ENCODE measurements around the gene SMAD6. TPM values are rescaled to one million over a fixed set of nuclear protein-coding genes. Genes with fewer than 3 reads are reported as not detected.

The SMAD6 gene
- total RNA-seq, 1 donor from 2014 or later: 0.43 TPM

GRCh38 chr15:66700412-66700801, 1.6 kb upstream of the SMAD6 start:
- Mint-ChIP-seq H3K4me3 (ENCODE audit: low read depth) (peak overlapping the region; percentile 81), H3K27me3 (ENCODE audit: low read depth) (peaks cover 16% of the 10 kb centered on the region), H3K27ac (peak overlapping the region; percentile 59), H3K9me3 (no peaks in the 10 kb centered on the region), H3K36me3 (ENCODE audit: low read depth) (no peaks in the 10 kb centered on the region), H3K4me1 (ENCODE audit: low read depth) (peaks cover 10% of the 10 kb centered on the region)
- no peak for DNase-seq (ENCODE audit: low spot score)
- intact Hi-C loops (cut with micrococcal nuclease): loop anchor here (5.0 kb wide), 2 partner anchors 63 to 1142 kb away; partner anchors contain the start of gene RNU6-1

GRCh38 chr15:66700802-66701421, 1.1 kb upstream of the SMAD6 start:
- DNase-seq (ENCODE audit: low spot score): peak; percentile 81
- peak overlapping the region; percentile 59 for H3K27ac Mint-ChIP-seq
- H3K27me3 Mint-ChIP-seq (ENCODE audit: low read depth): peaks cover 21% of the 10 kb centered on the region
- peaks cover 10% of the 10 kb centered on the region for H3K4me1 Mint-ChIP-seq (ENCODE audit: low read depth)
- H3K4me3 Mint-ChIP-seq (ENCODE audit: low read depth): peak overlapping the region; percentile 87
- H3K9me3 Mint-ChIP-seq: no peaks in the 10 kb centered on the region
- intact Hi-C loops (cut with micrococcal nuclease): loop anchor here (5.0 kb wide), 2 partner anchors 64 to 1141 kb away; partner anchors contain the start of gene RNU6-1
- H3K36me3 Mint-ChIP-seq (ENCODE audit: low read depth): no peaks in the 10 kb centered on the region

- no peak for DNase-seq (ENCODE audit: low spot score)
- intact Hi-C loops (cut with micrococcal nuclease): loop anchor here (5.0 kb wide), 2 partner anchors 64 to 1141 kb away; partner anchors contain the start of gene RNU6-1
- Mint-ChIP-seq H3K4me1 (ENCODE audit: low read depth) (peaks cover 10% of the 10 kb centered on the region), H3K4me3 (ENCODE audit: low read depth) (peak overlapping the region; percentile 87), H3K27ac (peak overlapping the region; percentile 72), H3K36me3 (ENCODE audit: low read depth) (no peaks in the 10 kb centered on the region), H3K27me3 (ENCODE audit: low read depth) (peaks cover 22% of the 10 kb centered on the region), H3K9me3 (no peaks in the 10 kb centered on the region)
Observed at GRCh38 chr15:66701422-66702034, 508 bp upstream of the SMAD6 start.

GRCh38 chr15:66702787-66703539, 927 bp downstream of the SMAD6 start:
- Mint-ChIP-seq H3K4me1 (ENCODE audit: low read depth) (peaks cover 10% of the 10 kb centered on the region), H3K4me3 (ENCODE audit: low read depth) (peak overlapping the region; percentile 87), H3K27me3 (ENCODE audit: low read depth) (peaks cover 23% of the 10 kb centered on the region), H3K27ac (no peak overlapping the region), H3K9me3 (no peaks in the 10 kb centered on the region), H3K36me3 (ENCODE audit: low read depth) (no peaks in the 10 kb centered on the region)
- DNase-seq (ENCODE audit: low spot score): peak; percentile 16
- intact Hi-C loops (cut with micrococcal nuclease): loop anchor here (5.0 kb wide), 2 partner anchors 66 to 1139 kb away; partner anchors contain the start of gene RNU6-1

GRCh38 chr15:66703540-66703941, 1.5 kb downstream of the SMAD6 start:
- DNase-seq (ENCODE audit: low spot score): peak; percentile 22
- Mint-ChIP-seq H3K27ac (no peak overlapping the region), H3K36me3 (ENCODE audit: low read depth) (no peaks in the 10 kb centered on the region), H3K4me1 (ENCODE audit: low read depth) (peaks cover 10% of the 10 kb centered on the region), H3K27me3 (ENCODE audit: low read depth) (peaks cover 23% of the 10 kb centered on the region), H3K4me3 (ENCODE audit: low read depth) (no peak overlapping the region), H3K9me3 (no peaks in the 10 kb centered on the region)
- intact Hi-C loops (cut with micrococcal nuclease): loop anchor here (5.0 kb wide), 2 partner anchors 66 to 1139 kb away; partner anchors contain the start of gene RNU6-1

GRCh38 chr15:66704019-66704802, 2.2 kb downstream of the SMAD6 start:
- Mint-ChIP-seq H3K4me3 (ENCODE audit: low read depth) (peak overlapping the region; percentile 66), H3K36me3 (ENCODE audit: low read depth) (no peaks in the 10 kb centered on the region), H3K27ac (no peak overlapping the region), H3K4me1 (ENCODE audit: low read depth) (peaks cover 10% of the 10 kb centered on the region), H3K27me3 (ENCODE audit: low read depth) (peaks cover 23% of the 10 kb centered on the region), H3K9me3 (no peaks in the 10 kb centered on the region)
- no peak for DNase-seq (ENCODE audit: low spot score)
- intact Hi-C loops (cut with micrococcal nuclease): loop anchor here (5.0 kb wide), 2 partner anchors 67 to 1138 kb away; partner anchors contain the start of gene RNU6-1

- DNase-seq (ENCODE audit: low spot score): no peak
- Mint-ChIP-seq H3K36me3 (ENCODE audit: low read depth) (no peaks in the 10 kb centered on the region), H3K4me3 (ENCODE audit: low read depth) (peak overlapping the region; percentile 66), H3K9me3 (no peaks in the 10 kb centered on the region), H3K27me3 (ENCODE audit: low read depth) (peaks cover 23% of the 10 kb centered on the region), H3K27ac (no peak overlapping the region), H3K4me1 (ENCODE audit: low read depth) (peaks cover 10% of the 10 kb centered on the region)
- intact Hi-C loops (cut with micrococcal nuclease): loop anchor here (5.0 kb wide), 2 partner anchors 67 to 1138 kb away; partner anchors contain the start of gene RNU6-1
Observed at GRCh38 chr15:66704803-66705153, 2.7 kb downstream of the SMAD6 start.

GRCh38 chr15:66705277-66706146, 3.5 kb downstream of the SMAD6 start:
- DNase-seq (ENCODE audit: low spot score): no peak
- no peak overlapping the region for H3K27ac Mint-ChIP-seq
- H3K27me3 Mint-ChIP-seq (ENCODE audit: low read depth): peaks cover 23% of the 10 kb centered on the region
- H3K4me1 Mint-ChIP-seq (ENCODE audit: low read depth): peaks cover 6% of the 10 kb centered on the region
- no peak overlapping the region for H3K4me3 Mint-ChIP-seq (ENCODE audit: low read depth)
- H3K36me3 Mint-ChIP-seq (ENCODE audit: low read depth): no peaks in the 10 kb centered on the region
- H3K9me3 Mint-ChIP-seq: no peaks in the 10 kb centered on the region
- intact Hi-C loops (cut with micrococcal nuclease): no loop called here

- intact Hi-C loops (cut with micrococcal nuclease): no loop called here
Observed at GRCh38 chr15:66706225-66706732, 4.2 kb downstream of the SMAD6 start.

GRCh38 chr15:66706840-66707239, 4.8 kb downstream of the SMAD6 start:
- H3K27me3 Mint-ChIP-seq (ENCODE audit: low read depth): peaks cover 23% of the 10 kb centered on the region
- intact Hi-C loops (cut with micrococcal nuclease): no loop called here

More at GRCh38 chr15:66706225-66706732, 4.2 kb downstream of the SMAD6 start:
- Mint-ChIP-seq H3K4me1 (ENCODE audit: low read depth) (peaks cover 4% of the 10 kb centered on the region), H3K9me3 (no peaks in the 10 kb centered on the region), H3K36me3 (ENCODE audit: low read depth) (no peaks in the 10 kb centered on the region), H3K27me3 (ENCODE audit: low read depth) (peaks cover 23% of the 10 kb centered on the region), H3K4me3 (ENCODE audit: low read depth) (no peak overlapping the region), H3K27ac (no peak overlapping the region)
- no peak for DNase-seq (ENCODE audit: low spot score)

GRCh38 chr15:66707310-66708082, 5.5 kb downstream of the SMAD6 start:
- H3K27me3 Mint-ChIP-seq (ENCODE audit: low read depth): peaks cover 21% of the 10 kb centered on the region
- H3K9me3 Mint-ChIP-seq: no peaks in the 10 kb centered on the region
- no peak for DNase-seq (ENCODE audit: low spot score)
- no peaks in the 10 kb centered on the region for H3K4me1 Mint-ChIP-seq (ENCODE audit: low read depth)
- no peak overlapping the region for H3K27ac Mint-ChIP-seq
- H3K36me3 Mint-ChIP-seq (ENCODE audit: low read depth): no peaks in the 10 kb centered on the region
- H3K4me3 Mint-ChIP-seq (ENCODE audit: low read depth): no peak overlapping the region
- intact Hi-C loops (cut with micrococcal nuclease): no loop called here

More at GRCh38 chr15:66706840-66707239, 4.8 kb downstream of the SMAD6 start:
- no peak overlapping the region for H3K4me3 Mint-ChIP-seq (ENCODE audit: low read depth)
- no peak overlapping the region for H3K27ac Mint-ChIP-seq
- DNase-seq (ENCODE audit: low spot score): no peak
- no peaks in the 10 kb centered on the region for H3K9me3 Mint-ChIP-seq
- no peaks in the 10 kb centered on the region for H3K36me3 Mint-ChIP-seq (ENCODE audit: low read depth)
- peaks cover 2% of the 10 kb centered on the region for H3K4me1 Mint-ChIP-seq (ENCODE audit: low read depth)
